Stimulated activated CD4-positive, alpha-beta T cell treated with anti-CD3 and anti-CD28 coated beads, TNF-alpha, amount 100 ng/mL, for 1 hour (primary cell): ENCODE results near the gene COL13A1.

Experiments used
- DNase-seq, 3 donors: peaks; one replicate each; pipeline ENCODE4 v3.0.0-alpha.2; 2020; ENCODE audit warnings: low read depth in 3 of 3, low spot score in 1 of 3

COL13A1 gene

DNA sequence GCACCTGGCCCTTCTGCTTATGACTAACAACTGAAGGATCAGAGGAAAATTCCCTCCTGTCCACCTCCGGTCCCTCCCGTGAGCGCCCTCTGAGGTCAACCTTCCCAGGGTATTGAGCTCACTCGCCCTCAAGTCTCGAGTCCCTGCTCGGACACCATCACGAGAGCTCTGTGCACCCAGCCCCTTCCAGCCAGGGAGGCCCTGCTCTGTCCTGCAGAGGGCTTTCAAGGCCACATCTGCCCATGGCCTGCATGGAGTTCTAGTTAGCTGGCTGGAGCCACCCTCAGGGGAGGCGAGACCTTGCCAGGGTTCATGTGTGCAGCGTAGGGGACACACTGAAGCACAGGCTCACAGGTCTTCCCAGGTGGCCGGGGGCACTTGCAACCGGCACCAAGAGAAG, 140.0 kb downstream of the COL13A1 start:
- DNase-seq, result no peak

DNA sequence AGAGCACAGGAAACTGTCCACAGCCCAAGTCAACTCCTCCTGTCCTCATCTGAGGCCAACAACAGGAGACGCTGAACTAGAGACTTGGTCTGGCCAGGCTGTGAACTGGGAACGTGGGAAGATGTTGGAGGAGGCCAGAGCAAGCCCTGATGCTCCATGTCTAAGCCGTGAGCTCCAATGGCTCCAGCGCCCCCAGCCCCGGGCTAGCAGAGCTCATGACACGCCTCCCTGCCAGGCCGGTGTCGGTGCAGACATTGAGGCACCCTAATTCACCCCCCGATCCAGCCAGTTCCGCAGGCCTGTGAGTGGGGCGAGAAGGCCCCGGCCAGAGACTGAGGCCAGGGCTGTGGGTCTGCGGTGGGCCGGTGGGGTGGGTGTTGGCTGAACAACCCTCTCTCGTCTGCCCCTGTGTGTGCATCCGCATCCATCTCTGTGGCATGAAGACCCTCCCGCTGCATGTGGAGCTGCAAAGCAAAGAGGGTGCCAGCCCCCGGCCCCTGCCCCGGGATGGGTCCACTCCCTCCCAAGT, 141.7 kb downstream of the COL13A1 start:
- no peak for DNase-seq

DNA sequence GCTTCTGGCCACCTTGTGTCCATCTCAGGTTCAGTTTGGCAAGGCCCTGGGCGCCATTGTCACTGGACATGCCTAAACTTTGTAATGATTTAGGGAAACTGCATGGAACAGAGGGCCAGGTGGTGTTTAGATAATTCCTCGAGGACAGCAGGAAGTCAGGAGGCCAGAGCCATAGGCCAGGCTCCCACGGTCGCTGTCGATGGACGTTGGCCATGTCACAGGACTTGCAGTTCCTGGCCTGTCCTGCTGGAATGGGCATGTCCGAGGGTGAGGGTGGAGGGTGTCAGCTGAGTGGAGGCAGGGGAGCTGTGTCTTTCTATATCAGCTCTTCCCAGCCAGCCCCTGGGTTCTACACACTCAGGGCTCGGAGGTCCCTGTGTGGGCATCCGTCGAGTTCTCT, 143.1 kb downstream of the COL13A1 start:
- DNase-seq, result no peak

DNA sequence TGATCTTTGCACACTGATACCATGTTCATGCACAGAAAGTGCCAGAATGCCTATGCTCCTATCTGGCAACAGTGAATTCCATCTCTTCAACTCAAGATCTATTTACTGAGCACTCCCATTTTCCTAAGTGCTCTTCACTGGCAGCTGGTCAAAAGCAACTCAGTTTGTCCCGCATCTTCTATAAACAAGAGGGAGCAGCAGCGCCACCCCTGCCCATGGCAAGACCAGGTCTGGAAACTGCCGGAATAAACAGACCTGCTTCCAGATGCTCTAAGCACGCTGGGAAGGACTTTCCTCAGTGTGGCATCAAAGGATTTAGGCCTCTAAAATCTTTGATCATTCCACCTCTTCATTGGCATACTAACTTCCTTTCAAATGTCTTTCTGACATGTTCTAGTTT, 146.6 kb downstream of the COL13A1 start:
- no peak for DNase-seq

DNA sequence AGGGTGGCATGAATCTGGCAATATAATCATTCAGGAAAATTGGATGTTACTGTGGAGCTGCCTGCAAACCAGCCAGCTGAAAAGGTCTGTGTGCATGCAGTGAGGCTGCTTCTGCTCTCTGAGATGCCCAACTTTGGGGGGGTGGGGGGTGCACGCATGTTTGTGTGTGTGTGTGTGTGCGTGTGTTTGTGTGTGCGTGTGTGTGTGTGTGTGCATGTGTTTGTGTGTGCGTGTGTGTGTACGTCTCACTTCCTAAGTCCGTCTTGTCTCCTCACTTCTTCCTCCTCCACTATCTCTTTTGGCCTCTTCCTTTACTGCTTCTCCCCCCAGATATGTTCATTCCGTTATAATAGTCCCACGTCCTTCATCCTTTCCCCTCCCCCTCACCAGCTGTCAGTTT, 148.1 kb downstream of the COL13A1 start:
- no peak for DNase-seq

DNA sequence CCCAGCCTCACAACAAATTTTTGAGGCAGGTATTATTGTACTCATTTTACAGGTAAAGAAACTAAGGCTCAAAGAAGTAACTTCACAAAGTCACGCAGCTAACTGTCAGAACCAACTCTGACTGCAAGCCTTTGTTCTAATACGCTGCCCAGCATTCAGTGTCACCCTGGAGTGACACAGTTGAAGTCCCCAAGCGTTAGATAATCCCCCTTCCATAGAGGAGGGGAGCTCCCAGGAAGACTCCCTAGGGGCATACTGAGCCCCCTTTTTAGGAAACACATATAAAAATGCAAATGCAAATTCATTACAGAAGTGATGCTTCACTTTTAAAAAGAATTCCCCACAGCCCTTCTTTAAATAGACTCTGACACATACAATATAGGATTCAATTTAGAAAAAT, 150.0 kb downstream of the COL13A1 start:
- no peak for DNase-seq

DNA sequence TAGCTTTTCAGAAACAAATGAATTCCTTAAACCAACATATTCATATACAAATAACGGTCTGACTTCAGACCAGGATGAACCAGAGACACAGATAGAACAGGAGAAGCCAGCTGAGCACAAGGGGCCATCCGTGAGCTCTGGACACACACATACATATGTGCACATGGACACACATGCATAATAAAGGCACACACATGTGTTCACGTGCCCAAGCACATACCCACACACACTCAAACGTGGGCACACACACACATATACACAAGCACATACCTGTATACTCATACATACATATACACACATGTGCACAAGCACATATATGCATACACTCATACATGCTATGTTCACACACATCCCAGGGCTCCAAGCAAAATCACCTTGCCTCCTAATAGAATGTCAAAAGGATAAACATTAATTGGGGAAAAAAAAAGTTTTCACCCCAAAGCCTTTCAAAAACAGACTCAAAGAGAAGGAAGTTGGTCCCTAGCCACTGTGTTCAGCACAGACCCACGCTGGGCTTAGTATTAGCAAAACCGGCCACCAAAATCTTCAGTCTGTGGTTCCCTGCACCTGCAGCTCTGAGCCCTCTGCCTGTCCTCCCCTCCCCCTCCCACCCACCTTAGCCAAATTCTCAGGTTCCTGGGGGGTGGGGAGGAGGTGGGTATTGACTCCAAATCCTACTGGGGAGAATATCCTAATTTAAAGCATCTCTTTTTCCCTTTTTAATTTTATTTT, 150.5 kb downstream of the COL13A1 start:
- no peak for DNase-seq

DNA sequence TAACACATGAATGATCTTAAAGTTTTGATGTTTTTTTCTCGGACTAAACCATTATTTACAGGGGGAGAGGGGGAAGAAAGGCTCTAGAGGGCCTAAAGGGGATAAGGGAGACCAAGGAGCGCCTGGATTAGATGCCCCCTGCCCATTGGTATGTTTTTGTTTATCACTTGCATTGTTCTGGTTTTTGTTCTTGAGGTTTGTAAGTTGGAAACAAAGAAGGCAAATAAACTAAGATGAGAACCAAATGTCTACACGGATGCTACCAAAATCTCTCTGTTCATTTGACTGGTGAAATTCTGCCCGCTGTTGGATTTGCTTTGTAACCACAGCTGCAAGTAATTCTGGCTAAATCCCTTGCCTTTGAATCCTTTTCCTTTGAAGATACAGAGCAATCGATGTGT, 151.1 kb downstream of the COL13A1 start:
- no peak for DNase-seq

DNA sequence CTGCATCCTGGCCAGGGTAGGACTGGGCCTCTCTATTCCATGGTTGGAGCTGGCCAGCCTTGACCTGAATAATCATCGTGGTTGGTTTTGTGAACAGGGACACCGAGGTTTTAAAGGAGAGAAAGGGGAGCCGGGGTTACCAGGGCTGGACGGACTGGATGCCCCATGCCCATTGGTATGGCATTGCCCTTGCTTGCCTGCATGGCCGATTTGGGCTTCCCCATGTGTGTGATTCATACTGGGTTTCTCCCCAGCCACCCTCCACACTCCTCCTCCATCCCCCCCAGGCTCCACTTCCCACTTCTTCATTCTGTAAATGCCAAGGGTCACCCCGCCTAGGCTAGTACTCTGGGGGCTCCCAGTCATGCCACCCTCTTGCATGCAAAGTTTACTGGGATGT, 152.1 kb downstream of the COL13A1 start:
- DNase-seq, result no peak

DNA sequence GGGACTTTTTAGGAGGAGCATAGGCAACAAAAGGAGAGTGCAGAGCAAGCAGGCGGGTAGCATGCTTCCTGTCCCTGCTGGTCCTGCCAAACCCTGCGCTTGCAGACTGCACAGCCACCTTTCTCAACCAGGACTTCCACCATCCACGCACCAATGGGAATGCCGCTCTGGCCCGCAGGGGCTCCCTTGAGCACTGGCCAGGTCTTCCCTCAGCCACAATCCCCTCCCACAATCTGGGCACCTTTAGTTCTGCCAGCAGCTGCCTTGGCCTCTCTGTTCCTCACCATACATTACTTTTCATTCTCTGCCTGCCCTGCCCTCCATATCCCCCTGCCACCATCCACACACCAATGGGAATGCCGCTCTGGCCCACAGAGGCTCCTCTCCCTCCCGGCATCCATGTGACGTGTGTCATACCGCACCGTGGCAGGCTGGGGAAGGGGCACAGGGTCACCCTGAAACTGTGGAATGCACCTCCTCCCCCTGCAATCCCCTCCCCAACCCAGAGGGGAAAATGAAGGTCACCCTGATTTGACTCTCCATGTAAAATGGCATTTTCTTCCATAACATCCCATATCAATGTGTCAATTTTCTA, 153.6 kb downstream of the COL13A1 start:
- DNase-seq, result no peak

DNA sequence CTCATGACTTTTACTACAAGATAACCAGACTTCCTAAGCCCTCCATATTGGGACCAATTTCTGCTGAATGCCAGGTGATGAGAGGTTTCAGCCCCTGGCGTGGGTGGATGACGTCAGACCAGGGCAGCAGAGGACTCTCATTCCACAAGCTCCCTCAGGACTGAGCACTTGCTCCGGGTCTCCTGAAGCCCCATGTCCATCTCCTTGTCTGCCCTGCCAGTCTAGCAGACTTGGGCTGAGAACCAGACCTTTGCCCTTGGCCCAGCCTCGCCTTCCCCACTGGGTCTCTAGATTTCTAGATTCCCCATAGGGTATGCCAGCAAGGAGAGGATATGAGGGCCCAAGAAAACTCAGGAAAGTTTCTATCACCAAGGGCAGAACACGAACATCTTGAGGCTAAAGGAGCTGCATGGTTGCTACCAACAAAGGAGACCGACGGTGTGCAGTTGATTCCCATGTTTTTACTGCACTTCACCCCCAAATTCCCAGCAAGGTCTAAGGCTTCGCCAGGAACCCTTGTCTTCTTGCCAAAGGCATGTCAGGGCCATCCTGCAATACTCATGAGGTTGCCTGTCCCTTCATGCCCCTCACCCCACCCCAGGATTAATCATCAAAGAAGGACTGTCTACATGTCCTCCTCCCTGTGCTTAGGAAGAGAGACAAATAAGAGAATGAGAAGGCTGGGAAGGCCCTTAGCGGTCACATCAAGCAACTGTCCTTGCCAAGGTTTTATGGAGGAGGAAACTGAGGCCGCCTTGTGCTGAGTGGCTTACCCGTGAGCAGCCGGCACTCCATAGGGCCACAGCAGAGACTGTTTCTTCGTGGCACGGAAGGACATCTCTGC, 154.4 kb downstream of the COL13A1 start:
- DNase-seq, result no peak

DNA sequence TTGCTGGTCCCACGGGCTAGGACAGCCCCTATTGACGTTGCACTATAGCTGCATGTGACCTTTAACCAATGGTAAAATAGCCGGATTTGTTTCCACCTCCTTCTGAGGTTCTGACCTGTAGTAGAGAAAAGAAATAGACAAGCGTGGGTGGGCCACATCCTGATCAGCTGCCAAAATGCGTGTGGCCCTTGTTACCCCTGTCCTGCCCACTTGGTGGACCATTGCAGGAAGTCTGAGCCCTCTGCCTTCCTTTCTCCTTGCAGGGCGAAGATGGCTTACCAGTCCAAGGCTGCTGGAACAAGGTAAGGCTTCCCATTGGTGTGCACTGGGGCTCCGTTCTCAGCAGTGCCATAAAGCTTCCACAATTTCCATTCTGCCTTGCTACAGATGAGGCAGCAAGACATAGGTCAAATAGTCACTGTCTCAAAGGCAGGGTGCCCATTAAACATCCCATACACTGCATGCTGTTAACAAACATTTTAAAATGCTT, 155.1 kb downstream of the COL13A1 start:
- no peak for DNase-seq

DNA sequence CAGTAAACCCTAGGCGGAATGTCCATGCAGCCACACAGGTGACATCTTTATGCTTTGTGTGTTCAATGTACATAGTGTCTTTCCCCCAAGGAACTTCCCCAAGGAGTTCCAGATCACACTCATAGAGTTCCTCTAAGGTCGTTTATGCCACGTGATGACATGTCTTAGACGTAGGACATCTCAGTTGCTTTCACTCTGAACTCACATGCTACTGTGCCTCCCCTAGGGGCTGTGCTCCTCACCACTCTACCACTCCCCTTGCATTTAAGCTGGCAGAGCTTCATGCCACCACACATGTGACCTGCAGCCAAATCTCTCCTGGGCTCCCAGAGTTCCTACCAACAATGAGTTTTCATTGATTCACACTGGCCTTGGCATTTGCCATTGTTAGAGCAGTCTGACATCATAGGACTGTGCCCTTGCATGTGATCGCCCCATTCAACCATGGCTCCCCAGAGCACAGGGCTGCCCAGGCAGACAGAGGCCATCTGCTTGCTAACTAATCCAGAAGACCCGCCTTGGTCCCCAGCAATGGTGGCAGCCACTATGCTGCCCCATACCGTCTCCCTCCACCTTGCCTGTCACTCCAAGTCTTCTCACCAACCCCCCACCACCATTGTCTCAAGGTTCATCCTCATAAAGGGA, 155.7 kb downstream of the COL13A1 start:
- DNase-seq, result no peak

DNA sequence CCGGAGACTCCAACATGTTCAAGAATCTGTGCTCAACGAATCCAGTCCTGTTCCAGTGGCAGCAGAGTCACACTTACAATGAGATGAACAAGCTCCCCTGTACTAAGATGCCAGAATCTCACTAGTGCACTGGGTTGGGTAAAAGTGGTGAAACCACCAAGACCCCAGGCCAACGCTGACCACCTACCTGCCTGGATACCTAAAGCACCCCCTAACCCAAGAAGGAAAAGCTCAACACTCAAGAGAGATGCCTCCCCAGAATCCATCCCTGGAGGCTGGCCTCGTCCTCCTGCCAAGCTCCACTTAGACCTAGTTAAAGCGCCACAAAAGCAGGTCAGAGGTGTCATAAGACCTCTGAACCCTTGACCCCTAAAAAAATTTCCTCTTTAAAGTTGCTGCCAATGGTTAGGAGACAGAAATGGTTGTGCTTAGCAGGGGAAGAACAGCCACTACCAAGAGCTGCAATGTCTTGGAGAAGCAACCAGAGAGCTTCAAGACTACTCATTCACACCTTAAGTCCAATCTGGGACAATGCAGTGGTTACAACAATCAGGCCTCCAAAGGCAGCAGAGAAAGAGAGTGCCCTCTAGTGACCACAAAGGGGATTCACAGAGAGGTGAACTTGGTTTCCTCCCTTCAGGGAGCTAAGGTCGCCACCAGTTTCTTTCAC, 156.3 kb downstream of the COL13A1 start:
- DNase-seq, result no peak

DNA sequence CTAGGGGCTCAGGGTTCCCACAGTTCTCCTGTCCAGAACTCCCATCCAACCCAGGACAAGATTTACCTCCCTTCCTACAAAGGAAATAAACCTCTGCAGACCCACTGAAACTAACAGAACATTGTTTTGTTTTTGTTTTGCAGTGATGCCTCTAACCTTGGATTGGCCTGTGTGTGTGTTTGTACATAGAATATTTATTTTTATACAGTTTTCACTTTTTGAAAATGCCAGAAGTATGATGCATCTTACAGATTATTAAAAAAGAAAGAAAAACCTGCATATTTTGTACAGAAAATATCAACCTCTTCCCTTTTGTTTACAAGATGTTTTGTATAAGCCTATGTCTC, 156.8 kb downstream of the COL13A1 start:
- DNase-seq, result no peak

DNA sequence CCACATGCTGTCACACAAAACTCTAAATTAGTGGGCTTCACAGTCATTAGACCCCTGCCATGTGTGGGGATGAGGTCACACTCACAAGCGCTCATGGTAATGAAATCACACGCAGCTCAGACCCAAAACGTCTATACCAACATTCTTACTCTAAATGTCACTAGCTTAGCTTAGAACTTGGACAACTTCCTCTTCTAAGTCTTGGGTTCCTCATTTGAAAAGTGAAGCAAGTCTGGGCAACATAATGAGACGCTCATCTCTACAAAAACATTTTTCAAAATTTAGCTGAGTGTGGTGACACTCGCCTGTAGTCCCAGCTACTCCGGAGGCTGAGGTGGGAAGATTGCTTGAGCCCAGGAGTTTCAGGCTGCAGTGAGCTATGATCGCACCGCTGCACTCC, 158.2 kb downstream of the COL13A1 start:
- no peak for DNase-seq

DNA sequence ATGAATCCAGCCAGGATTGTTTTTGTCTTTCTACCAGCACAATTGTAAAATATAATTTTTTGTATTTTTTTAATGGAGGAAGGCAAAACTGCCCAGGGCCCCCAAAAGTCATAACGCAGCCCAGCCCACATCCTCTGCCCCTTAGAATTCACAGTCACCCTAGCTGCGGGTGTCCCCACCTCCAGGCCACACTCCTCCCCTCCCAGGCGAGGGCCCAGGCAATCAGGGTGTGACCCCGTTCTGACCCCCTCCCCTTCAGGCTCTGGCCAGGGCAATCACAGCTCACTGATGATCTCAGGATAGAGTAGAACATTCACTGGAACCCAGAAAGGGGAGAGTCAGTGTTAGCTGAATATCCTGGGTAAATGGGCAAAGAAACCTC, 158.9 kb downstream of the COL13A1 start:
- DNase-seq, result no peak

DNA sequence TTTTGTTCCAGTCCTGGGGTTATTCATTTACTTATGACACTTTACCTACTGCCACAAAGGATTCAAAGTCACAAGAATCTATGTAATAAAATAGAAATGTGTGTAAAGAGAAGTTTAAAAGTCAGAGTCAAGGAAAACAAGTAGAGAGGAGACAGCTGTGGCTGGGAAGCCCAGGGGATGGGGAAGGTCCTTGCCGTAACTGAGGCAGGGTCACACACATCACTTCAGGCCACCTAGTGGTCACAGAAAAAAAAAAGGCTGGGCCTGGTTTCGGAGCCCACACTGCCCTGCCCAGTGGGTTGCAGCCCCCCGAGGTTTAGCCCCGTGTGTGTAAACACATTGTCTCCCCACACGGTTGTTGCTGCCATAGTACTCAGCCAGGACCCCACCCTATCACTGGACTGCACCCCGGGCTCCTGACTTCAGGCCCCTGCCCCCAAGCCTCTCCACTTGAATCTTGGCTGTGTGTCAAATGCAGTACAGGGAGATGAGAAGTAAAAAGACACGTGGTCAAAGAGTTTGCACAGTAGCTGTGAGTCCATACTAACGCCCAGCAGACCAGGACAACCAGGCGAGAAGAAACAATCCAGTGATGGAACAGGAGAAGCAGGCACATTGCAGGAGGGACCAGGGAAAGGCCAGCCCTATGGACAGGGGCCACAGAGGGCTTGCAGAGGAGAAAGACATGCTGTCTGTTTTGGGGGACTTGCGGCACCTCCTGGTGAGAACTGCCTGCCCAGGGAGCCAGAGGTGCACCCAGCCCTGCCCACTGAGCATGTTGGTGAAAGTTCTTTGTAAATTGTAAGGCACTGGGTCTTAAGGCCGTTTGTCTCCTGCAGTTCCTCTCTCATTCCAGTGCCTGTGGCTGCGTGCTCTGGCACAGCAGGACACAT, 159.5 kb downstream of the COL13A1 start:
- no peak for DNase-seq

DNA sequence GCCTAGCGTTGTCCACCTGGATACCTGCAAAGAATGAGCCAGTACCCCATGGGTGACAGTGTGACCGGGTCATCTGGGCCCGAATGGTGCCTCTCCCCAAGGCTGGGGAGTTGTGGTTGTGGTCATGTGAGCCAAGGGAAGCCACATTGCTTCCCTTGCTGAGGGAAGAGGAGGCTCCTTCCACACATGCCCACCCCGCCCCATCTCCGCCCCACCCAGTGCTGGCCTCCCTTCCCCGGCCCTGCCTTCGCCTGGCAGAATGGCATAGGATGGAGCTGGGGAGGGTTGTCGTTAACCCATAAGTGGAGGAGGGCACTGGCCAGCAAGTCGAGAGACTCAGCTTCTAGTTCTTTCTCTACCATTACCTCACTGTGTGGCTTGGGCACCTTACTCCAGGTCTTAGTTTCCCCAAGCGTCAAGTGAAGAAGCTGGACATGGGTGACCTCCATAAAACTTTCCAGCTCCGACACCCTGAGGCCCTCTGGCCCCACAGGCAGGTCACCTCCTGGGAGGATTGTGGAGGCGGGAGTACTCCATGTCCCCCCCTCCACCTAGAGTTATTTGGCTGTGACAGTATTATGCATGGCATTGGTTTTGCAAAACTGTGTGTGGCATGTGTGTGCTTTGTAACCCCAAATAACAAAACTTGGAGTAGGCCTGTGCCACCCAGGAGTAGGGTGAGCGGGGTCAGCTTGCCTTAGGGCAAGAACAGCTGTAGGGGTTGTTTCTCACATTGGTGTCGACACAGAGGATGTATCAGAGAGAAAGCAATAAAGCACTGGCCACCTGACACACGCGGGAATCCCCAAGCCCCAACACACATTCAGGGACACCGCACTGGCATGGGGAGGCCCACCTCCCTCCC, 160.4 kb downstream of the COL13A1 start:
- DNase-seq, result no peak
